ENCODE results near the gene ITGAD.
A peak's percentile ranks its signal among the peaks of the same experiment; 100 is the strongest.

ITGAD gene

GRCh38 chr16:31452631-31453106 lies 59.5 kb downstream of the ITGAD start:
- no peak overlapping the region for H3K4me3 ChIP-seq (ENCODE audit: low read depth in 1 of 2, low read length in 2 of 2)

DNA sequence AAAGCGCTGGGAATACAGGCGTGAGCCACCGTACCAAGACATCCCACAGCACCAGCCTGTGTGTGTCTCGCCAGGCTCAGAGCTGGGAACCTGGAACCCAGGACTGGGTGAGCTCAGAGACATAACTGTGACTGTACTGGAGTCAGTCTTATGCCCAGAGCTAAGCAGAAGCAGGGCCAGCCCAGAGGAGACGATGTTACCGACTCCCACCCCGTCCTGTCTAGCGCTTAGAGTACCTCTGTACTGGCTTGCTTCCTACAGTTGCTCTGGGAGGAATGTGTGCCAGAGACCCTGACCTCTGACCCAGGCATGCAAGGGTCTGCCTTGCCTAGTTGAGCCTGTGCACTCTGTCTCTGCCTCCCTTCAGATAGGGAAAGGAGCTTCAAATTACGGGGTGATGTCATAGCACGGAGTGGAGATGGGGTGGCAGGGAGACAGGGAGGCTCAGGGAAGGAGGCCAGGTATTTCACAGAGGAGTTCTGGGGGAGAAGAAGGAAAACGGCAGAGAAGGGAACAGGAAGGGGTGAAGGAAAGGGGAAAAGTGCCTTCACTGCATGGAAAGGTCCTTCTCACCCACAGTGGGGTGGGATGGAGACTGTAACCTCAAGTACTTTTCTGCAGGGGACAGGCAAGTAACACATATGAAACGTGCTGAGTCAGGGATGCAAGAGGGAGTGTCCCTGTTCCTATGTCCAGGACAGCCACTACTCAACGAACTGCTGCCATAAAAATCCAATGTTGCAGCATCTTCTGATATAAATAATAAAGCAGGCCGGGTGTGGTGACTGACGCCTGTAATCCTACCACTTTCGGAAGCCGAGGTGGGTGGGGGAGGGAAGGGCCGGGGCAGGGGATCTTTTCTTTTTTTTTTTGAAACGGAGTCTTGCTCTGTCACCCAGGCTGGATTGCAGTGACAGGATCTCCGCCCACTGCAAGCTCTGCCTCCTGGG lies 60.4 kb downstream of the ITGAD start:
- DNase-seq (no peak), ATAC-seq (ENCODE audit: insufficient read depth, low read depth) (no peak)
- Histone ChIP-seq H3K4me1 (ENCODE audit: insufficient read depth, low read length) (peaks cover 36% of the 10 kb centered on the region), H3K79me2 (ENCODE audit: insufficient read depth, low read length) (peaks cover 41% of the 10 kb centered on the region), H3K4me2 (ENCODE audit: insufficient read depth, low read length) (no peak overlapping the region), H3K4me3 (ENCODE audit: low read depth in 1 of 2, low read length in 2 of 2) (no peak overlapping the region), H4K20me1 (ENCODE audit: insufficient read depth, low read length) (peaks cover 46% of the 10 kb centered on the region), H3K27ac (ENCODE audit: low read length) (no peak overlapping the region), H3K27me3 (ENCODE audit: insufficient read depth, low read length, poor library complexity) (no peaks in the 10 kb centered on the region), H3K36me3 (ENCODE audit: insufficient read depth, low read length) (peaks cover 29% of the 10 kb centered on the region), H2AFZ (ENCODE audit: low read depth, low read length) (no peak overlapping the region), H3K9me3 (ENCODE audit: insufficient read depth, low read length, severe bottlenecking) (no peaks in the 10 kb centered on the region), H3K9ac (ENCODE audit: low read depth, low read length) (no peak overlapping the region)
- no peak for TF ChIP-seq EZH2 (IDR thresholded peaks at IDR 0.05; ENCODE audit: borderline replicate concordance, low read depth, low read length, severe bottlenecking)
- TF ChIP-seq, protein P1, sequence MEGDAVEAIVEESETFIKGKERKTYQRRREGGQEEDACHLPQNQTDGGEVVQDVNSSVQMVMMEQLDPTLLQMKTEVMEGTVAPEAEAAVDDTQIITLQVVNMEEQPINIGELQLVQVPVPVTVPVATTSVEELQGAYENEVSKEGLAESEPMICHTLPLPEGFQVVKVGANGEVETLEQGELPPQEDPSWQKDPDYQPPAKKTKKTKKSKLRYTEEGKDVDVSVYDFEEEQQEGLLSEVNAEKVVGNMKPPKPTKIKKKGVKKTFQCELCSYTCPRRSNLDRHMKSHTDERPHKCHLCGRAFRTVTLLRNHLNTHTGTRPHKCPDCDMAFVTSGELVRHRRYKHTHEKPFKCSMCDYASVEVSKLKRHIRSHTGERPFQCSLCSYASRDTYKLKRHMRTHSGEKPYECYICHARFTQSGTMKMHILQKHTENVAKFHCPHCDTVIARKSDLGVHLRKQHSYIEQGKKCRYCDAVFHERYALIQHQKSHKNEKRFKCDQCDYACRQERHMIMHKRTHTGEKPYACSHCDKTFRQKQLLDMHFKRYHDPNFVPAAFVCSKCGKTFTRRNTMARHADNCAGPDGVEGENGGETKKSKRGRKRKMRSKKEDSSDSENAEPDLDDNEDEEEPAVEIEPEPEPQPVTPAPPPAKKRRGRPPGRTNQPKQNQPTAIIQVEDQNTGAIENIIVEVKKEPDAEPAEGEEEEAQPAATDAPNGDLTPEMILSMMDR (IDR thresholded peaks at IDR 0.05; ENCODE audit: borderline replicate concordance, extremely low read depth, low read length, poor library complexity, severe bottlenecking): no peak

More at GRCh38 chr16:31452631-31453106, 59.5 kb downstream of the ITGAD start:
- Histone ChIP-seq H3K27ac (ENCODE audit: low read length) (no peak overlapping the region), H3K4me1 (ENCODE audit: insufficient read depth, low read length) (peaks cover 28% of the 10 kb centered on the region), H3K4me2 (ENCODE audit: insufficient read depth, low read length) (no peak overlapping the region), H3K79me2 (ENCODE audit: insufficient read depth, low read length) (peaks cover 33% of the 10 kb centered on the region), H3K9ac (ENCODE audit: low read depth, low read length) (no peak overlapping the region), H2AFZ (ENCODE audit: low read depth, low read length) (no peak overlapping the region), H4K20me1 (ENCODE audit: insufficient read depth, low read length) (peaks cover 38% of the 10 kb centered on the region), H3K9me3 (ENCODE audit: insufficient read depth, low read length, severe bottlenecking) (no peaks in the 10 kb centered on the region), H3K36me3 (ENCODE audit: insufficient read depth, low read length) (peaks cover 24% of the 10 kb centered on the region), H3K27me3 (ENCODE audit: insufficient read depth, low read length, poor library complexity) (no peaks in the 10 kb centered on the region)
- no peak for ATAC-seq (ENCODE audit: insufficient read depth, low read depth)
- DNase-seq: no peak
- TF ChIP-seq, protein P1 (IDR thresholded peaks at IDR 0.05; ENCODE audit: borderline replicate concordance, extremely low read depth, low read length, poor library complexity, severe bottlenecking): no peak
- TF ChIP-seq EZH2 (IDR thresholded peaks at IDR 0.05; ENCODE audit: borderline replicate concordance, low read depth, low read length, severe bottlenecking): no peak

DNA sequence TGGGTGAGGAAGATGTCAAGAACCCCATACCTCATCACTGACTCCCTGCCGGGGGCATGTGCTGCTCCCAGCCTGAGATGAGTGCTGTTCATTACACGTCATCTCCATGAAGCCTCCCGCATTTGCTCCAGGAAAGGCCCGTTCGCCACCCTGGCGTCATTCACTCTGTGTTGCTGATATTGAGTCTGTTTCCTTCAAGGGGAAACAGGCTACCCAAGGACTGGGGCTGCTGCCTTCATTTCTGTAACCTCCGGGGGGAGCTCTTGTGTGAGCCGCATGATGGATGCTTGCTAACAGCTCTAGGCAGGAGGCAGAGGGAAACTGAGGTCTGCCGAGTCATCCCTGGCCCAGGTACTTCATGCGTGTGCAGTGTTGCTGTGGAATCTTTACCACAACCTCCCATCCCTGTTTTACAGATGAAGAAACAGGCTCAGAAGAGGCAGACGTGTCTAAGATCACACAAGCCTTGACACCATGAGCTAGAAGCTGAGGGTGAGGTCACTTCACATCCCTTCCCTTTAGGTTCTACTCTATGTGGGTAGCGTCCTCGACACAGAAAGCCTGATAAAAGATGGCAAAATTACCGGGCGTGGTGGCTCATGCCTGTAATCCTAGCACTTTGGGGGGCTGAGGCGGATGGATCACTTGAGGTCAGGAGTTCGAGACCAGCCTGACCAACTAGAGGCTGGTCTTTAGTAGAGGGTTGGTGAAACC lies 62.6 kb downstream of the ITGAD start:
- H3K79me2 ChIP-seq (ENCODE audit: insufficient read depth, low read length): peaks cover 51% of the 10 kb centered on the region
- peaks cover 29% of the 10 kb centered on the region for H3K36me3 ChIP-seq (ENCODE audit: insufficient read depth, low read length)
- H3K27me3 ChIP-seq (ENCODE audit: insufficient read depth, low read length, poor library complexity): no peaks in the 10 kb centered on the region
- TF ChIP-seq, protein P1 (IDR thresholded peaks at IDR 0.05; ENCODE audit: borderline replicate concordance, extremely low read depth, low read length, poor library complexity, severe bottlenecking): peak; percentile 74
- TF ChIP-seq EZH2 (IDR thresholded peaks at IDR 0.05; ENCODE audit: borderline replicate concordance, low read depth, low read length, severe bottlenecking): no peak
- H3K9ac ChIP-seq (ENCODE audit: low read depth, low read length): peak overlapping the region; percentile 8; the same call in 1 of the 2 replicates
- peaks cover 44% of the 10 kb centered on the region for H3K4me1 ChIP-seq (ENCODE audit: insufficient read depth, low read length)
- no peak overlapping the region for H3K27ac ChIP-seq (ENCODE audit: low read length)
- H4K20me1 ChIP-seq (ENCODE audit: insufficient read depth, low read length): peaks cover 46% of the 10 kb centered on the region
- ATAC-seq (ENCODE audit: insufficient read depth, low read depth) (no peak), DNase-seq (peak; percentile 57)
- peak overlapping the region; percentile 54 for H3K4me2 ChIP-seq (ENCODE audit: insufficient read depth, low read length)
- H3K4me3 ChIP-seq (ENCODE audit: low read depth in 1 of 2, low read length in 2 of 2): 0 out of 4 replicates have a peak overlapping the region, but pooled peaks of 1 of the 2 experiments have one; percentile 25
- no peaks in the 10 kb centered on the region for H3K9me3 ChIP-seq (ENCODE audit: insufficient read depth, low read length, severe bottlenecking)
- H2AFZ ChIP-seq (ENCODE audit: low read depth, low read length): no peak overlapping the region
